Neural crest cell (in vitro differentiated cells): ENCODE measurements around the gene ZNF385B. TPM values are rescaled to one million over a fixed set of nuclear protein-coding genes. Genes with fewer than 3 reads are reported as not detected.

Experiments used
- DNase-seq: peaks from one replicate; pipeline ENCODE4 v3.0.0; 2021; ENCODE audit warnings: low read depth, mixed read lengths, low spot score
- H3K27ac Mint-ChIP-seq: one replicate; pipeline ENCODE4 v1.8.0; 2021; ENCODE audit warnings: mild to moderate bottlenecking, mixed read lengths; ENCODE audit not compliant: unreplicated experiment
- H3K27me3 Mint-ChIP-seq: 2 replicates; pipeline ENCODE4 v1.8.0; 2021; ENCODE audit warnings: low read depth, mild to moderate bottlenecking, mixed read lengths
- H3K36me3 Mint-ChIP-seq: 2 replicates; pipeline ENCODE4 v1.8.0; 2021; ENCODE audit warnings: low read depth, mild to moderate bottlenecking, mixed read lengths
- H3K4me1 Mint-ChIP-seq: 2 replicates; pipeline ENCODE4 v1.8.0; 2021; ENCODE audit warnings: mixed read lengths
- H3K4me3 Mint-ChIP-seq: one replicate; pipeline ENCODE4 v1.8.0; 2021; ENCODE audit warnings: mild to moderate bottlenecking, mixed read lengths
- H3K9me3 Mint-ChIP-seq: 2 replicates; pipeline ENCODE4 v1.8.0; 2021; ENCODE audit warnings: mixed read lengths
- CTCF ChIP-seq: fragments of 200-600 bp; sonication (generic); conservative IDR thresholded peaks from 2 replicates; pipeline ENCODE4 v1.5.0; 2021; ENCODE audit warnings: antibody characterized with exemption, mild to moderate bottlenecking
- total RNA-seq: library from RNA; stranded (reverse); gene quantifications from 2 replicates; pipeline ENCODE4 v1.2.1, GENCODE V29; 2021

The ZNF385B gene
- total RNA-seq, 1 donor from 2014 or later = 2.1 TPM

- no peak for TF ChIP-seq CTCF
- H3K36me3 Mint-ChIP-seq = no peaks in the 10 kb centered on the region
- no peaks in the 10 kb centered on the region for H3K4me1 Mint-ChIP-seq
- H3K27ac Mint-ChIP-seq = no peak overlapping the region
- no peaks in the 10 kb centered on the region for H3K9me3 Mint-ChIP-seq
- no peaks in the 10 kb centered on the region for H3K27me3 Mint-ChIP-seq
- no peak overlapping the region for H3K4me3 Mint-ChIP-seq
- no peak for DNase-seq
These were observed 196.2 kb downstream of the ZNF385B start for GRCh38 chr2:179664972-179665812.

- H3K4me1 Mint-ChIP-seq = no peaks in the 10 kb centered on the region
- TF ChIP-seq CTCF = no peak
- H3K9me3 Mint-ChIP-seq = no peaks in the 10 kb centered on the region
- no peaks in the 10 kb centered on the region for H3K27me3 Mint-ChIP-seq
- H3K4me3 Mint-ChIP-seq = no peak overlapping the region
- H3K27ac Mint-ChIP-seq = no peak overlapping the region
- no peaks in the 10 kb centered on the region for H3K36me3 Mint-ChIP-seq
- no peak for DNase-seq
These were observed 199.4 kb downstream of the ZNF385B start for GRCh38 chr2:179661986-179662385.

- Mint-ChIP-seq H3K9me3 (peaks cover 3% of the 10 kb centered on the region), H3K27me3 (no peaks in the 10 kb centered on the region), H3K4me1 (no peaks in the 10 kb centered on the region)
These were observed 204.3 kb downstream of the ZNF385B start for GRCh38 chr2:179657068-179657595.

GRCh38 chr2:179655627-179656026 lies 205.8 kb downstream of the ZNF385B start:
- Mint-ChIP-seq H3K27ac (no peak overlapping the region), H3K36me3 (no peaks in the 10 kb centered on the region), H3K9me3 (peaks cover 3% of the 10 kb centered on the region), H3K4me3 (no peak overlapping the region), H3K4me1 (no peaks in the 10 kb centered on the region), H3K27me3 (no peaks in the 10 kb centered on the region)
- no peak for DNase-seq
- TF ChIP-seq CTCF = no peak

More at GRCh38 chr2:179657068-179657595, 204.3 kb downstream of the ZNF385B start:
- H3K27ac Mint-ChIP-seq = no peak overlapping the region
- DNase-seq = no peak
- H3K36me3 Mint-ChIP-seq = no peaks in the 10 kb centered on the region
- TF ChIP-seq CTCF = no peak
- H3K4me3 Mint-ChIP-seq = no peak overlapping the region

- no peaks in the 10 kb centered on the region for H3K4me1 Mint-ChIP-seq
- H3K4me3 Mint-ChIP-seq = no peak overlapping the region
- DNase-seq = no peak
- H3K36me3 Mint-ChIP-seq = no peaks in the 10 kb centered on the region
- no peaks in the 10 kb centered on the region for H3K27me3 Mint-ChIP-seq
- peaks cover 3% of the 10 kb centered on the region for H3K9me3 Mint-ChIP-seq
- H3K27ac Mint-ChIP-seq = no peak overlapping the region
- TF ChIP-seq CTCF = no peak
These were observed 206.6 kb downstream of the ZNF385B start for GRCh38 chr2:179654806-179655205.
